WTC11 (cell line): ENCODE results near the gene APCDD1. TPM values are rescaled to one million over a fixed set of nuclear protein-coding genes. Genes with fewer than 3 reads are reported as not detected.

Experiments used
- ATAC-seq: fragments of 200-7000 bp; cut with Tn5 transposase; 2 replicates; pipeline ENCODE4 v1.10.0; 2021; ENCODE audit warnings: mild to moderate bottlenecking, moderate library complexity
- CTCF ChIA-PET: fragments of 300-600 bp; sonication (Branson Sonifier 250); formaldehyde crosslinking; loops from one replicate; lab custom pipeline; 2021; ENCODE audit warnings: antibody characterized with exemption; lab: Charles Lee
- POLR2A ChIA-PET: fragments of 350-600 bp; sonication (Branson Sonifier 250); formaldehyde crosslinking; loops from one replicate; lab custom pipeline; 2021; ENCODE audit warnings: antibody characterized with exemption; lab: Charles Lee
- DNase-seq: peaks from one replicate; pipeline ENCODE4 v3.0.0; 2021; ENCODE audit warnings: low spot score
- H3K27ac Mint-ChIP-seq: 2 replicates; pipeline ENCODE4 v1.8.0; 2021; ENCODE audit warnings: mixed read lengths
- H3K27me3 Mint-ChIP-seq: 2 replicates; pipeline ENCODE4 v1.8.0; 2021; ENCODE audit warnings: low read depth, mild to moderate bottlenecking, moderate library complexity, mixed read lengths
- H3K36me3 Mint-ChIP-seq: 2 replicates; pipeline ENCODE4 v1.8.0; 2021; ENCODE audit warnings: mixed read lengths
- H3K4me1 Mint-ChIP-seq: 2 replicates; pipeline ENCODE4 v1.8.0; 2022; ENCODE audit warnings: mixed read lengths
- H3K4me3 Mint-ChIP-seq: 2 replicates; pipeline ENCODE4 v1.8.0; 2021; ENCODE audit warnings: mild to moderate bottlenecking, moderate library complexity, mixed read lengths
- H3K9me3 Mint-ChIP-seq: 2 replicates; pipeline ENCODE4 v1.8.0; 2021; ENCODE audit warnings: mixed read lengths
- EMX1 ChIP-seq: fragments of 250-450 bp; sonication (Bioruptor Pico); IDR thresholded peaks from 2 replicates; pipeline ENCODE4 v1.8.0; 2021; ENCODE audit warnings: mild to moderate bottlenecking
- FOXK1 ChIP-seq: sonication (generic); formaldehyde crosslinking; IDR thresholded peaks from 2 replicates; pipeline ENCODE4 v1.8.0; 2022; ENCODE audit warnings: mild to moderate bottlenecking, moderate library complexity, missing genetic modification reagents
- GABPB1 ChIP-seq: sonication (generic); formaldehyde crosslinking; IDR thresholded peaks from 2 replicates; pipeline ENCODE4 v1.8.1; 2023; ENCODE audit warnings: mild to moderate bottlenecking, missing genetic modification reagents
- GRHL2 ChIP-seq: fragments of 250-450 bp; sonication (Bioruptor Pico); IDR thresholded peaks from 2 replicates; pipeline ENCODE4 v1.8.0; 2022; ENCODE audit warnings: mild to moderate bottlenecking, moderate library complexity; ENCODE audit not compliant: insufficient replicate concordance, severe bottlenecking
- GTF2I ChIP-seq: fragments of 250-450 bp; sonication (Bioruptor Pico); conservative IDR thresholded peaks from 2 replicates; pipeline ENCODE4 v1.4.0; 2021; ENCODE audit warnings: mild to moderate bottlenecking
- MXD4 ChIP-seq: fragments of 250-450 bp; sonication (Bioruptor Pico); IDR thresholded peaks from 2 replicates; pipeline ENCODE4 v1.8.0; 2021; ENCODE audit warnings: mild to moderate bottlenecking, moderate library complexity, borderline replicate concordance
- NFYB ChIP-seq: sonication (generic); formaldehyde crosslinking; conservative IDR thresholded peaks from 2 replicates; pipeline ENCODE4 v1.8.0; 2022; ENCODE audit warnings: low read depth, missing genetic modification reagents
- NR2C2 ChIP-seq: sonication (generic); formaldehyde crosslinking; IDR thresholded peaks from 2 replicates; pipeline ENCODE4 v1.8.0; 2022; ENCODE audit warnings: mild to moderate bottlenecking, missing genetic modification reagents
- PRRX2 ChIP-seq: fragments of 250-450 bp; sonication (Bioruptor Pico); IDR thresholded peaks from 2 replicates; pipeline ENCODE4 v1.8.0; 2021; ENCODE audit warnings: mild to moderate bottlenecking
- SOX15 ChIP-seq: fragments of 250-450 bp; sonication (Bioruptor Pico); IDR thresholded peaks from 2 replicates; pipeline ENCODE4 v1.9.0; 2021; ENCODE audit warnings: mild to moderate bottlenecking
- SP1 ChIP-seq: sonication (generic); formaldehyde crosslinking; conservative IDR thresholded peaks from 2 replicates; pipeline ENCODE4 v1.8.1; 2022; ENCODE audit warnings: missing genetic modification reagents
- TEAD4 ChIP-seq: sonication (generic); formaldehyde crosslinking; IDR thresholded peaks from 2 replicates; pipeline ENCODE4 v1.8.0; 2022; ENCODE audit warnings: mild to moderate bottlenecking, missing genetic modification reagents
- ZNF671 ChIP-seq: fragments of 250-450 bp; sonication (Bioruptor Pico); IDR thresholded peaks from 2 replicates; pipeline ENCODE4 v1.8.0; 2021; ENCODE audit warnings: mild to moderate bottlenecking
- total RNA-seq: library from RNA; stranded (reverse); gene quantifications from 3 replicates; pipeline ENCODE4 v1.2.3, GENCODE V29; 2021
- TF ChIP-seq, protein P1 (sequence below): fragments of 250-450 bp; sonication (Bioruptor Pico); IDR thresholded peaks from 2 replicates; pipeline ENCODE4 v1.9.0; 2021; ENCODE audit warnings: mild to moderate bottlenecking
- TF ChIP-seq, protein P2 (sequence below): sonication (generic); formaldehyde crosslinking; IDR thresholded peaks from 2 replicates; pipeline ENCODE4 v1.8.1; 2023; ENCODE audit warnings: mild to moderate bottlenecking, missing genetic modification reagents
- TF ChIP-seq, protein P3 (sequence below): sonication (generic); formaldehyde crosslinking; IDR thresholded peaks from 2 replicates; pipeline ENCODE4 v1.8.1; 2023; ENCODE audit warnings: mild to moderate bottlenecking, missing genetic modification reagents
- TF ChIP-seq, protein P4 (sequence below): sonication (generic); formaldehyde crosslinking; IDR thresholded peaks from 2 replicates; pipeline ENCODE4 v1.8.1; 2023; ENCODE audit warnings: mild to moderate bottlenecking, missing genetic modification reagents, moderate library complexity
- TF ChIP-seq, protein P5 (sequence below): sonication (generic); formaldehyde crosslinking; IDR thresholded peaks from 2 replicates; pipeline ENCODE4 v1.8.0; 2023; ENCODE audit warnings: mild to moderate bottlenecking, missing genetic modification reagents

The APCDD1 gene
- total RNA-seq, 1 experiment from 2014 or later, result 7.1 TPM

DNA sequence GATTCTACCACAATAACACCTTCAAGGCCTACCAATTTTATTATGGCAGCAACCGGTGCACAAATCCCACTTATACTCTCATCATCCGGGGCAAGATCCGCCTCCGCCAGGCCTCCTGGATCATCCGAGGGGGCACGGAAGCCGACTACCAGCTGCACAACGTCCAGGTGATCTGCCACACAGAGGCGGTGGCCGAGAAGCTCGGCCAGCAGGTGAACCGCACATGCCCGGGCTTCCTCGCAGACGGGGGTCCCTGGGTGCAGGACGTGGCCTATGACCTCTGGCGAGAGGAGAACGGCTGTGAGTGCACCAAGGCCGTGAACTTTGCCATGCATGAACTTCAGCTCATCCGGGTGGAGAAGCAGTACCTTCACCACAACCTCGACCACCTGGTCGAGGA lies 17.1 kb downstream of the APCDD1 start (continued):
- TF ChIP-seq SOX15 (CRISPR knock-in tag) (no peak), FOXK1 (CRISPR knock-in tag) (no peak)
- TF ChIP-seq, protein P1, sequence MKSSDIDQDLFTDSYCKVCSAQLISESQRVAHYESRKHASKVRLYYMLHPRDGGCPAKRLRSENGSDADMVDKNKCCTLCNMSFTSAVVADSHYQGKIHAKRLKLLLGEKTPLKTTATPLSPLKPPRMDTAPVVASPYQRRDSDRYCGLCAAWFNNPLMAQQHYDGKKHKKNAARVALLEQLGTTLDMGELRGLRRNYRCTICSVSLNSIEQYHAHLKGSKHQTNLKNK (CRISPR knock-in tag), result no peak
- TF ChIP-seq, protein P2, sequence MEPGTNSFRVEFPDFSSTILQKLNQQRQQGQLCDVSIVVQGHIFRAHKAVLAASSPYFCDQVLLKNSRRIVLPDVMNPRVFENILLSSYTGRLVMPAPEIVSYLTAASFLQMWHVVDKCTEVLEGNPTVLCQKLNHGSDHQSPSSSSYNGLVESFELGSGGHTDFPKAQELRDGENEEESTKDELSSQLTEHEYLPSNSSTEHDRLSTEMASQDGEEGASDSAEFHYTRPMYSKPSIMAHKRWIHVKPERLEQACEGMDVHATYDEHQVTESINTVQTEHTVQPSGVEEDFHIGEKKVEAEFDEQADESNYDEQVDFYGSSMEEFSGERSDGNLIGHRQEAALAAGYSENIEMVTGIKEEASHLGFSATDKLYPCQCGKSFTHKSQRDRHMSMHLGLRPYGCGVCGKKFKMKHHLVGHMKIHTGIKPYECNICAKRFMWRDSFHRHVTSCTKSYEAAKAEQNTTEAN (CRISPR knock-in tag), result no peak

DNA sequence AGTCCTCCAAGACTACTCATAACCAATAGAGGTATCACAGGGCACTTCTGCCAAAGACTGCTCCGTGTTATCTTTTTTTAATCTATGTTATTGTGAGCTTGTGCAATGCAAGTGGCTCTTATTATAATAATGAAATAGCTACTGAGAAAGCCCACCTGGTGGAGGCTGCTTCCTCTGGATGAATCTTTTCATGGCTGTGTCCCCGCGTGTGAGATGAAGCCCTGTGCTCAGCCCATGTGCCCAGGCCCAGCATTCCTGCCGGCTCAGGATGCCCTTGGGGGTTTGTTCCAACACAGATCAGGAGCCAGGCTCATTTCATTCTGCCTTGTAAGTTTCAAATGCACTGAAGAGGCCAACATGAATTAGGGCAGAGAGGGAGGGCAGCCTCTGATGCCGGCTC lies 18.7 kb downstream of the APCDD1 start:
- POLR2A ChIA-PET, result no interaction called here
- DNase-seq (no peak), ATAC-seq (no peak)
- Mint-ChIP-seq H3K4me3 (no peak overlapping the region), H3K4me1 (peaks cover 44% of the 10 kb centered on the region), H3K9me3 (no peaks in the 10 kb centered on the region), H3K36me3 (peaks cover 8% of the 10 kb centered on the region), H3K27me3 (peaks cover 58% of the 10 kb centered on the region), H3K27ac (no peak overlapping the region)
- no peak for TF ChIP-seq NFYB
- TF ChIP-seq, protein P3, sequence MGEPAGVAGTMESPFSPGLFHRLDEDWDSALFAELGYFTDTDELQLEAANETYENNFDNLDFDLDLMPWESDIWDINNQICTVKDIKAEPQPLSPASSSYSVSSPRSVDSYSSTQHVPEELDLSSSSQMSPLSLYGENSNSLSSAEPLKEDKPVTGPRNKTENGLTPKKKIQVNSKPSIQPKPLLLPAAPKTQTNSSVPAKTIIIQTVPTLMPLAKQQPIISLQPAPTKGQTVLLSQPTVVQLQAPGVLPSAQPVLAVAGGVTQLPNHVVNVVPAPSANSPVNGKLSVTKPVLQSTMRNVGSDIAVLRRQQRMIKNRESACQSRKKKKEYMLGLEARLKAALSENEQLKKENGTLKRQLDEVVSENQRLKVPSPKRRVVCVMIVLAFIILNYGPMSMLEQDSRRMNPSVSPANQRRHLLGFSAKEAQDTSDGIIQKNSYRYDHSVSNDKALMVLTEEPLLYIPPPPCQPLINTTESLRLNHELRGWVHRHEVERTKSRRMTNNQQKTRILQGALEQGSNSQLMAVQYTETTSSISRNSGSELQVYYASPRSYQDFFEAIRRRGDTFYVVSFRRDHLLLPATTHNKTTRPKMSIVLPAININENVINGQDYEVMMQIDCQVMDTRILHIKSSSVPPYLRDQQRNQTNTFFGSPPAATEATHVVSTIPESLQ, result no peak
- TF ChIP-seq TEAD4 (CRISPR knock-in tag), result no peak
- TF ChIP-seq, protein P2 (CRISPR knock-in tag), result no peak
- TF ChIP-seq GRHL2 (CRISPR knock-in tag), result no peak
- TF ChIP-seq, protein P4, sequence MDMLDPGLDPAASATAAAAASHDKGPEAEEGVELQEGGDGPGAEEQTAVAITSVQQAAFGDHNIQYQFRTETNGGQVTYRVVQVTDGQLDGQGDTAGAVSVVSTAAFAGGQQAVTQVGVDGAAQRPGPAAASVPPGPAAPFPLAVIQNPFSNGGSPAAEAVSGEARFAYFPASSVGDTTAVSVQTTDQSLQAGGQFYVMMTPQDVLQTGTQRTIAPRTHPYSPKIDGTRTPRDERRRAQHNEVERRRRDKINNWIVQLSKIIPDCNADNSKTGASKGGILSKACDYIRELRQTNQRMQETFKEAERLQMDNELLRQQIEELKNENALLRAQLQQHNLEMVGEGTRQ (CRISPR knock-in tag), result no peak
- TF ChIP-seq, protein P5, sequence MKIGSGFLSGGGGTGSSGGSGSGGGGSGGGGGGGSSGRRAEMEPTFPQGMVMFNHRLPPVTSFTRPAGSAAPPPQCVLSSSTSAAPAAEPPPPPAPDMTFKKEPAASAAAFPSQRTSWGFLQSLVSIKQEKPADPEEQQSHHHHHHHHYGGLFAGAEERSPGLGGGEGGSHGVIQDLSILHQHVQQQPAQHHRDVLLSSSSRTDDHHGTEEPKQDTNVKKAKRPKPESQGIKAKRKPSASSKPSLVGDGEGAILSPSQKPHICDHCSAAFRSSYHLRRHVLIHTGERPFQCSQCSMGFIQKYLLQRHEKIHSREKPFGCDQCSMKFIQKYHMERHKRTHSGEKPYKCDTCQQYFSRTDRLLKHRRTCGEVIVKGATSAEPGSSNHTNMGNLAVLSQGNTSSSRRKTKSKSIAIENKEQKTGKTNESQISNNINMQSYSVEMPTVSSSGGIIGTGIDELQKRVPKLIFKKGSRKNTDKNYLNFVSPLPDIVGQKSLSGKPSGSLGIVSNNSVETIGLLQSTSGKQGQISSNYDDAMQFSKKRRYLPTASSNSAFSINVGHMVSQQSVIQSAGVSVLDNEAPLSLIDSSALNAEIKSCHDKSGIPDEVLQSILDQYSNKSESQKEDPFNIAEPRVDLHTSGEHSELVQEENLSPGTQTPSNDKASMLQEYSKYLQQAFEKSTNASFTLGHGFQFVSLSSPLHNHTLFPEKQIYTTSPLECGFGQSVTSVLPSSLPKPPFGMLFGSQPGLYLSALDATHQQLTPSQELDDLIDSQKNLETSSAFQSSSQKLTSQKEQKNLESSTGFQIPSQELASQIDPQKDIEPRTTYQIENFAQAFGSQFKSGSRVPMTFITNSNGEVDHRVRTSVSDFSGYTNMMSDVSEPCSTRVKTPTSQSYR (CRISPR knock-in tag), result no peak
- TF ChIP-seq GTF2I (CRISPR knock-in tag), result no peak
- no peak for TF ChIP-seq SP1 (CRISPR knock-in tag)
- TF ChIP-seq PRRX2 (CRISPR knock-in tag), result no peak
- no peak for TF ChIP-seq ZNF671 (CRISPR knock-in tag)
- TF ChIP-seq MXD4, result no peak
- TF ChIP-seq GABPB1, result no peak
- no peak for TF ChIP-seq NR2C2 (CRISPR knock-in tag)
- TF ChIP-seq EMX1 (CRISPR knock-in tag), result no peak
- CTCF ChIA-PET, result interaction anchor here (0.9 kb wide), 1 partner anchor 17 kb away, joined by 3 read pairs; no protein-coding TSS in a partner anchor
